MM.1S (cell line): ENCODE results near the gene MRPS21.

Experiments
- EZH2 ChIP-seq: fragments of 300-600 bp; sonication (generic); optimal IDR thresholded peaks from 2 replicates; pipeline ENCODE3; 2017; ENCODE audit warnings: low read depth, mild to moderate bottlenecking, antibody characterized with exemption, low read length, mixed read lengths
- TF ChIP-seq, protein P1 (sequence below): fragments of 300-600 bp; sonication (generic); IDR thresholded peaks from 2 replicates; pipeline ENCODE4 v1.5.1; 2016; ENCODE audit warnings: antibody characterized with exemption, low read length, mixed read lengths

DNA sequence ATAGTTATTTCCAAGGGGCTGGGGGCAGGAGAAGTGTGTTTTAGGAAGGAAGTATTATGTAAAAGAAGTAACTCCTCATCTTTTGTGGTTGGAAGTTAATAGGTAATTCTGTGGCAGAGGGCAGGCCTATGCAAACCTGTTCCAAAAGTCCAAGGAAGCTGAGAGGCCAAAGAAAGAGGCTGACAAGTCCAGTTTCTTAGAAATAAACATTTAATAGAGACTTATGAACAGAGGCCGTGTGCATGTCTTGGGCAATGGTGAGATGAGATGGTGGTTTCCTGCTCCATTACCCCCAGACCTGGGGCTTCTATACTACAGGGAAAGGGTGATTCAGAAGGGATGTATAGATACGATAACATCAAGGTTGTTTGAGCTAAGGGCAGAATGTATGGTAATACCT lies 43.7 kb upstream of the MRPS21 start:
- TF ChIP-seq, protein P1, sequence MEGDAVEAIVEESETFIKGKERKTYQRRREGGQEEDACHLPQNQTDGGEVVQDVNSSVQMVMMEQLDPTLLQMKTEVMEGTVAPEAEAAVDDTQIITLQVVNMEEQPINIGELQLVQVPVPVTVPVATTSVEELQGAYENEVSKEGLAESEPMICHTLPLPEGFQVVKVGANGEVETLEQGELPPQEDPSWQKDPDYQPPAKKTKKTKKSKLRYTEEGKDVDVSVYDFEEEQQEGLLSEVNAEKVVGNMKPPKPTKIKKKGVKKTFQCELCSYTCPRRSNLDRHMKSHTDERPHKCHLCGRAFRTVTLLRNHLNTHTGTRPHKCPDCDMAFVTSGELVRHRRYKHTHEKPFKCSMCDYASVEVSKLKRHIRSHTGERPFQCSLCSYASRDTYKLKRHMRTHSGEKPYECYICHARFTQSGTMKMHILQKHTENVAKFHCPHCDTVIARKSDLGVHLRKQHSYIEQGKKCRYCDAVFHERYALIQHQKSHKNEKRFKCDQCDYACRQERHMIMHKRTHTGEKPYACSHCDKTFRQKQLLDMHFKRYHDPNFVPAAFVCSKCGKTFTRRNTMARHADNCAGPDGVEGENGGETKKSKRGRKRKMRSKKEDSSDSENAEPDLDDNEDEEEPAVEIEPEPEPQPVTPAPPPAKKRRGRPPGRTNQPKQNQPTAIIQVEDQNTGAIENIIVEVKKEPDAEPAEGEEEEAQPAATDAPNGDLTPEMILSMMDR: no peak
- TF ChIP-seq EZH2: no peak
